IgD-negative memory B cell (primary cell): ENCODE results near the gene CLEC4M. TPM values are rescaled to one million over a fixed set of nuclear protein-coding genes. Genes with fewer than 3 reads are reported as not detected.

Experiments
- polyA plus RNA-seq: library from polyadenylated mRNA; unstranded; fragments of 300-500 nt; fragmentation: Illumina TruSeq; gene quantifications from one replicate; pipeline ENCODE4 v1.2.3, GENCODE V29; 2021

CLEC4M gene
- polyA plus RNA-seq, 1 donor from 2014 or later = not detected

Other genes with a start within 250 kb of the CLEC4M start
- 1.3 TPM for gene ZNF358, start 247.1 kb upstream of the CLEC4M start, polyA plus RNA-seq
- 5.2 TPM for gene MCOLN1, start 240.6 kb upstream of the CLEC4M start, polyA plus RNA-seq
- 12.5 TPM for gene PNPLA6, start 227.5 kb upstream of the CLEC4M start, polyA plus RNA-seq
- 0.44 TPM for gene CAMSAP3, start 167.4 kb upstream of the CLEC4M start, polyA plus RNA-seq
- gene XAB2, start 133.7 kb upstream of the CLEC4M start, polyA plus RNA-seq = 9.7 TPM
- 232 TPM for gene PET100, start 133.4 kb upstream of the CLEC4M start, polyA plus RNA-seq
- gene PCP2, start 129.5 kb upstream of the CLEC4M start, polyA plus RNA-seq = not detected
- gene STXBP2, start 126.1 kb upstream of the CLEC4M start, polyA plus RNA-seq = 70.2 TPM
- gene RETN, start 94.2 kb upstream of the CLEC4M start, polyA plus RNA-seq = not detected
- 0.73 TPM for gene MCEMP1, start 86.2 kb upstream of the CLEC4M start, polyA plus RNA-seq
- 219 TPM for gene TRAPPC5, start 82.4 kb upstream of the CLEC4M start, polyA plus RNA-seq
- 197 TPM for gene FCER2, start 61.1 kb upstream of the CLEC4M start, polyA plus RNA-seq
- gene CLEC4G, start 31.1 kb upstream of the CLEC4M start, polyA plus RNA-seq = 0.43 TPM
- not detected for gene CD209, start 15.7 kb upstream of the CLEC4M start, polyA plus RNA-seq
- 3.2 TPM for gene EVI5L, start 67.0 kb downstream of the CLEC4M start, polyA plus RNA-seq
- gene PRR36, start 111.1 kb downstream of the CLEC4M start, polyA plus RNA-seq = not detected
- not detected for gene LRRC8E, start 125.3 kb downstream of the CLEC4M start, polyA plus RNA-seq
- 2.4 TPM for gene MAP2K7, start 140.6 kb downstream of the CLEC4M start, polyA plus RNA-seq
- not detected for gene TGFBR3L, start 151.6 kb downstream of the CLEC4M start, polyA plus RNA-seq
- gene SNAPC2, start 157.1 kb downstream of the CLEC4M start, polyA plus RNA-seq = 19.0 TPM
- gene CTXN1, start 162.9 kb downstream of the CLEC4M start, polyA plus RNA-seq = not detected
- 16.1 TPM for gene TIMM44, start 180.4 kb downstream of the CLEC4M start, polyA plus RNA-seq
- gene ELAVL1, start 242.4 kb downstream of the CLEC4M start, polyA plus RNA-seq = 49.3 TPM